Endothelial cell of umbilical vein (primary cell): ENCODE measurements around the gene COL6A3. TPM values are rescaled to one million over a fixed set of nuclear protein-coding genes. Genes with fewer than 3 reads are reported as not detected.
A peak's percentile ranks its signal among the peaks of the same experiment; 100 is the strongest.

Source experiments
- BruUV-seq: library from RNA; stranded (reverse); fragments of 400-500 nt; replicated peaks from 2 replicates; lab custom pipeline; 2021; lab: Mats Ljungman, UMichigan
- CTCF ChIA-PET: fragments of 300-600, 350-600 bp; sonication (Branson Sonifier 250); formaldehyde crosslinking; loops from one replicate; lab custom pipeline; 2021; ENCODE audit warnings: antibody characterized with exemption, inconsistent platforms; lab: Charles Lee
- POLR2A ChIA-PET: fragments of 300-600, 350-600 bp; sonication (Branson Sonifier 250); formaldehyde crosslinking; loops from one replicate; lab custom pipeline; 2021; ENCODE audit warnings: antibody characterized with exemption, inconsistent platforms; lab: Charles Lee
- DNase-seq: peaks from one replicate; pipeline ENCODE4 v3.0.0-alpha.2; 2011; ENCODE audit warnings: low read depth, low spot score
- FAIRE-seq: peaks from 2 replicates; lab custom pipeline; 2011; peaks lifted over from hg19 to GRCh38; lab: Jason Lieb, UNC
- H2AFZ ChIP-seq: 2 replicates; pipeline ENCODE4 v1.6.0; 2012; ENCODE audit warnings: low read depth, low read length, control low read depth, inconsistent platforms
- H3K27ac ChIP-seq: 2 replicates; pipeline ENCODE4 v1.5.1; 2011; ENCODE audit warnings: low read depth, mild to moderate bottlenecking, control low read depth, low read length, moderate library complexity; ENCODE audit not compliant: insufficient read depth
- H3K27me3 ChIP-seq, 2 experiments: 2 replicates each; pipeline versions ENCODE4 v1.6.0 to v1.6.1; 2011; ENCODE audit warnings: low read length in 2 of 2, mixed read lengths in 1 of 2; ENCODE audit not compliant: control insufficient read depth in 2 of 2, insufficient read depth in 2 of 2
- H3K36me3 ChIP-seq, 2 experiments: 2 replicates in 1 of 2; 3 replicates in 1 of 2; pipeline ENCODE4 v1.5.1; 2011; ENCODE audit warnings: low read length in 2 of 2, mild to moderate bottlenecking in 1 of 2, moderate library complexity in 1 of 2; ENCODE audit not compliant: control insufficient read depth in 2 of 2, insufficient read depth in 2 of 2; ENCODE audit errors: extremely low read depth in 1 of 2
- H3K4me1 ChIP-seq: 3 replicates; pipeline ENCODE4 v1.5.1; 2011; ENCODE audit warnings: mild to moderate bottlenecking, low read length; ENCODE audit not compliant: control insufficient read depth, insufficient read depth; ENCODE audit errors: extremely low read depth
- H3K4me2 ChIP-seq: 2 replicates; pipeline ENCODE4 v1.6.1; 2011; ENCODE audit warnings: low read length, control low read depth, mixed read lengths; ENCODE audit not compliant: insufficient read depth
- H3K4me3 ChIP-seq, 3 experiments: fragments of 200-600 bp in 1 of 3; sonication (generic), shearing (Covaris generic) in 1 of 3; replicated peaks in 1 of 3; 2 replicates each; pipeline ENCODE4 v1.5.1; 2011 to 2016; ENCODE audit warnings: control low read depth in 3 of 3, low read length in 3 of 3, mild to moderate bottlenecking in 2 of 3, inconsistent platforms in 1 of 3, low read depth in 1 of 3, moderate library complexity in 1 of 3; ENCODE audit not compliant: insufficient read depth in 1 of 3
- H3K79me2 ChIP-seq: 2 replicates; pipeline ENCODE4 v1.6.0; 2012; ENCODE audit warnings: low read length, inconsistent platforms; ENCODE audit not compliant: control insufficient read depth, insufficient read depth
- H3K9ac ChIP-seq: replicated peaks from 2 replicates; pipeline ENCODE3; 2011; ENCODE audit warnings: low read length, control low read depth; ENCODE audit not compliant: insufficient read depth; ENCODE audit errors: extremely low read depth
- H3K9me1 ChIP-seq: replicated peaks from 3 replicates; pipeline ENCODE4 v1.6.0; 2011; ENCODE audit warnings: mild to moderate bottlenecking, low read length; ENCODE audit not compliant: control insufficient read depth, insufficient read depth; ENCODE audit errors: extremely low read depth
- H3K9me3 ChIP-seq: replicated peaks from 2 replicates; pipeline ENCODE4 v1.5.1; 2012; ENCODE audit warnings: low read length, inconsistent platforms; ENCODE audit not compliant: control insufficient read depth, insufficient read depth
- H4K20me1 ChIP-seq: replicated peaks from 2 replicates; pipeline ENCODE3; 2011; ENCODE audit warnings: mild to moderate bottlenecking, low read length; ENCODE audit not compliant: control insufficient read depth, insufficient read depth; ENCODE audit errors: extremely low read depth
- EZH2 ChIP-seq: IDR thresholded peaks from 2 replicates; pipeline ENCODE4 v1.6.1; 2012; ENCODE audit warnings: borderline replicate concordance, low read depth, mild to moderate bottlenecking, moderate library complexity, low read length, inconsistent platforms; ENCODE audit not compliant: severe bottlenecking
- FOS ChIP-seq: IDR thresholded peaks from 2 replicates; pipeline ENCODE4 v1.6.1; 2011; ENCODE audit warnings: mild to moderate bottlenecking, low read length, moderate library complexity, borderline replicate concordance; ENCODE audit not compliant: insufficient read depth
- GATA2 ChIP-seq: IDR thresholded peaks from 2 replicates; pipeline ENCODE4 v1.7.0; 2011; ENCODE audit warnings: low read depth, mild to moderate bottlenecking, moderate library complexity, mixed read lengths, low read length; ENCODE audit not compliant: insufficient read length, insufficient read depth
- JUN ChIP-seq: IDR thresholded peaks from 2 replicates; pipeline ENCODE4 v1.6.1; 2011; ENCODE audit warnings: borderline replicate concordance, low read depth; ENCODE audit not compliant: insufficient read length, insufficient read depth
- MYC ChIP-seq: IDR thresholded peaks from one replicate; pipeline ENCODE4 v1.6.1; 2011; ENCODE audit warnings: mild to moderate bottlenecking, low read depth, low read length
- POLR2A ChIP-seq: IDR thresholded peaks from 2 replicates; pipeline ENCODE4 v1.6.1; 2012; ENCODE audit warnings: low read depth, mild to moderate bottlenecking, control low read depth, low read length
- POLR2AphosphoS5 ChIP-seq: IDR thresholded peaks from 2 replicates; pipeline ENCODE4 v1.6.1; 2012; ENCODE audit warnings: low read depth, mild to moderate bottlenecking, control low read depth, low read length, moderate library complexity; ENCODE audit not compliant: insufficient read depth
- dilution Hi-C: fragments of 300-500 bp; cut with MboI; formaldehyde crosslinking; loops from one replicate; pipeline ENCODE4 v1.15.0; 2019; ENCODE audit warnings: low sequenced_read_pairs; ENCODE audit not compliant: extremely low pct_ligation_motif_present
- intact Hi-C: fragments of 100-400 bp; cut with micrococcal nuclease; formaldehyde crosslinking; loops from one replicate; pipeline ENCODE4 v1.10.0; 2022
- polyA plus RNA-seq, 4 experiments: library from polyadenylated mRNA; depleted of rRNA in 3 of 4; stranded (reverse) in 3 of 4; unstranded in 1 of 4; fragments of >200 nt; gene quantifications; 2 replicates each; pipeline versions ENCODE4 v1.2.1 to v1.2.3, GENCODE V29; 2011 to 2012; ENCODE audit warnings: missing spikeins in 1 of 4
- total RNA-seq: library from RNA; stranded (reverse); gene quantifications from 2 replicates; pipeline ENCODE4 v1.2.3, GENCODE V29; 2021
- TF ChIP-seq, protein P1 (sequence below), 2 donors: IDR thresholded peaks; 1 replicate in 1 of 2; 2 replicates in 1 of 2; pipeline ENCODE4 v1.5.1; 2011; ENCODE audit warnings: low read length in 2 of 2, mild to moderate bottlenecking in 2 of 2, moderate library complexity in 2 of 2, control low read depth in 1 of 2, inconsistent platforms in 1 of 2, low read depth in 1 of 2; ENCODE audit not compliant: insufficient read depth in 1 of 2; ENCODE audit errors: extremely low read depth in 1 of 2
- TF ChIP-seq, protein P2 (sequence below): IDR thresholded peaks from 2 replicates; pipeline ENCODE4 v1.6.1; 2011; ENCODE audit not compliant: insufficient read depth, insufficient read length

COL6A3 gene
- total and polyA plus RNA-seq, 2 donors (not counting 3 experiments of a cell fraction or from before 2014, with no cell fraction given), result 0.03 TPM; not detected in 1

DNA sequence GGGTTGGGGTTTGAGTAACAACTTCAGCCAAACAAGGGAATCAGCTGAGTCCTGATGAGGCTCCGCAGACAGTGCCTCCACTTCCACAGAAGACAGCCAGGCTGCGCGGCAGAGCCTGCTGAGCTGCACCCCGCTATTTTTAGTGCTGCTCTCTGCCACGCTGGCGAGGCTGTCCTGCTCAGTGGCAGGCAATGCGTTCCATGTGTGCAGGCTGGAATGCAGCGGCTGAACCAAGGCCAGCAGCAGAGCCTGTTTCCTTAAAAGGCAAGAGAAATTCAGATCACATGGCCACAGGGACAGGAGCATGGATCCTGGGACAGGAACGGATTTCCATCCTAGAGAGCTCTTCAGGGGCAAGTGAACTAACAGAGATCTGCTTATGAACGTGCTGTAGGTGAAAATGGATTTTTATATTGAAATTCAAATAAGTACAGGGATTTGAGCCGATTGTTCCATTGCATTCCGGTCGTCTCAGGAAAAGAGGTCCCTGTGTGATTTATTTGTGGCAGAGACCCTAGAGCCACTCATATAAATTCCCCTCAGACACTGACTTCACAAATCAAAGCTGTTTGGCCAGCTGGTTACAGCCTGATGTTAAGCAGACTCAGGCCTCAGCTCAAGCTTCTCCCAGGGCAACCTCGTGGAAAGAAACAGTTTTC is 98.7 kb downstream of the COL6A3 start:
- Histone ChIP-seq H3K27ac (no peak overlapping the region), H3K4me2 (no peak overlapping the region), H3K36me3 (no peaks in the 10 kb centered on the region), H3K9me1 (no peaks in the 10 kb centered on the region), H3K27me3 (peaks cover 0 to 17% of the 10 kb centered on the region in 2 experiments), H4K20me1 (no peaks in the 10 kb centered on the region), H3K9me3 (no peaks in the 10 kb centered on the region), H3K4me3 (no peak overlapping the region), H3K79me2 (no peaks in the 10 kb centered on the region), H2AFZ (no peak overlapping the region), H3K9ac (no peak overlapping the region), H3K4me1 (no peaks in the 10 kb centered on the region)
- POLR2A ChIA-PET, result no interaction called here
- DNase-seq (peak; percentile 60), FAIRE-seq (peak; percentile 67)
- TF ChIP-seq POLR2AphosphoS5 (no peak), JUN (no peak), MYC (no peak), EZH2 (no peak), FOS (no peak), GATA2 (no peak), POLR2A (no peak)
- TF ChIP-seq, protein P1, sequence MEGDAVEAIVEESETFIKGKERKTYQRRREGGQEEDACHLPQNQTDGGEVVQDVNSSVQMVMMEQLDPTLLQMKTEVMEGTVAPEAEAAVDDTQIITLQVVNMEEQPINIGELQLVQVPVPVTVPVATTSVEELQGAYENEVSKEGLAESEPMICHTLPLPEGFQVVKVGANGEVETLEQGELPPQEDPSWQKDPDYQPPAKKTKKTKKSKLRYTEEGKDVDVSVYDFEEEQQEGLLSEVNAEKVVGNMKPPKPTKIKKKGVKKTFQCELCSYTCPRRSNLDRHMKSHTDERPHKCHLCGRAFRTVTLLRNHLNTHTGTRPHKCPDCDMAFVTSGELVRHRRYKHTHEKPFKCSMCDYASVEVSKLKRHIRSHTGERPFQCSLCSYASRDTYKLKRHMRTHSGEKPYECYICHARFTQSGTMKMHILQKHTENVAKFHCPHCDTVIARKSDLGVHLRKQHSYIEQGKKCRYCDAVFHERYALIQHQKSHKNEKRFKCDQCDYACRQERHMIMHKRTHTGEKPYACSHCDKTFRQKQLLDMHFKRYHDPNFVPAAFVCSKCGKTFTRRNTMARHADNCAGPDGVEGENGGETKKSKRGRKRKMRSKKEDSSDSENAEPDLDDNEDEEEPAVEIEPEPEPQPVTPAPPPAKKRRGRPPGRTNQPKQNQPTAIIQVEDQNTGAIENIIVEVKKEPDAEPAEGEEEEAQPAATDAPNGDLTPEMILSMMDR (IDR thresholded peaks at IDR 0.05; ENCODE audit: extremely low read depth in 1 of 2, insufficient read depth in 1 of 2, low read depth in 1 of 2, low read length in 2 of 2), result no peak
- TF ChIP-seq, protein P2, sequence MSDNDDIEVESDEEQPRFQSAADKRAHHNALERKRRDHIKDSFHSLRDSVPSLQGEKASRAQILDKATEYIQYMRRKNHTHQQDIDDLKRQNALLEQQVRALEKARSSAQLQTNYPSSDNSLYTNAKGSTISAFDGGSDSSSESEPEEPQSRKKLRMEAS, result no peak
- BruUV-seq, result no TSS peak
- dilution Hi-C loops (no loop called here), intact Hi-C loops (no loop called here)
- CTCF ChIA-PET, result interaction anchor here (1.1 to 1.2 kb wide), 2 partner anchors 11 to 256 kb away, joined by 3 read pairs; no protein-coding TSS in a partner anchor
